ENCODE data around the gene SZRD1.

The SZRD1 gene

DNA sequence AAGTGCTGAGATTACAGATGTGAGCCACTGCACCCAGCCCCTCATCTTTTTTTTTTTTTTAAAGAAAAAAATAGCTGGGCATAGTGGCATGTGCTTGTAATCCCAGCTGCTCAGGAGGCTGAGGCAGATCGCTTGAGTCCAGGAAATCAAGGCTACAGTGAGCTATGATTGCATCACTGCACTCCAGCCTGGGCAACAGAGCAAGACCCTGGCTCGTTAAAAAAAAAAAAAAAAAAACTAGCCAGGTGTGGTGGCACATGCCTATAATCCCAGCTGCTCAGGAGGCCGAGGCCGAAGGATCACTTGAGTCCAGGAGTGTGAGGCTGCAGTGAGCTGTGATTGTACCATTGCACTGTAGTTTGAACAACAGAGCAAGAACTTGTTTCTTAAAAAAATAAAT, 13.8 kb downstream of the SZRD1 start:
- Histone ChIP-seq H3K36me3 (no peaks in the 10 kb centered on the region; the same call in 1 of the 2 replicates), H3K4me3 (ENCODE audit: low read depth, low read length) (no peak overlapping the region), H3K27ac (no peak overlapping the region), H3K27me3 (ENCODE audit: insufficient read depth, low read depth, severe bottlenecking) (no peaks in the 10 kb centered on the region), H3K9me3 (ENCODE audit: severe bottlenecking) (no peaks in the 10 kb centered on the region)
- DNase-seq, result no peak
- TF ChIP-seq, protein P1, sequence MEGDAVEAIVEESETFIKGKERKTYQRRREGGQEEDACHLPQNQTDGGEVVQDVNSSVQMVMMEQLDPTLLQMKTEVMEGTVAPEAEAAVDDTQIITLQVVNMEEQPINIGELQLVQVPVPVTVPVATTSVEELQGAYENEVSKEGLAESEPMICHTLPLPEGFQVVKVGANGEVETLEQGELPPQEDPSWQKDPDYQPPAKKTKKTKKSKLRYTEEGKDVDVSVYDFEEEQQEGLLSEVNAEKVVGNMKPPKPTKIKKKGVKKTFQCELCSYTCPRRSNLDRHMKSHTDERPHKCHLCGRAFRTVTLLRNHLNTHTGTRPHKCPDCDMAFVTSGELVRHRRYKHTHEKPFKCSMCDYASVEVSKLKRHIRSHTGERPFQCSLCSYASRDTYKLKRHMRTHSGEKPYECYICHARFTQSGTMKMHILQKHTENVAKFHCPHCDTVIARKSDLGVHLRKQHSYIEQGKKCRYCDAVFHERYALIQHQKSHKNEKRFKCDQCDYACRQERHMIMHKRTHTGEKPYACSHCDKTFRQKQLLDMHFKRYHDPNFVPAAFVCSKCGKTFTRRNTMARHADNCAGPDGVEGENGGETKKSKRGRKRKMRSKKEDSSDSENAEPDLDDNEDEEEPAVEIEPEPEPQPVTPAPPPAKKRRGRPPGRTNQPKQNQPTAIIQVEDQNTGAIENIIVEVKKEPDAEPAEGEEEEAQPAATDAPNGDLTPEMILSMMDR (IDR thresholded peaks at IDR 0.05; ENCODE audit: low read depth, low read length), result no peak

DNA sequence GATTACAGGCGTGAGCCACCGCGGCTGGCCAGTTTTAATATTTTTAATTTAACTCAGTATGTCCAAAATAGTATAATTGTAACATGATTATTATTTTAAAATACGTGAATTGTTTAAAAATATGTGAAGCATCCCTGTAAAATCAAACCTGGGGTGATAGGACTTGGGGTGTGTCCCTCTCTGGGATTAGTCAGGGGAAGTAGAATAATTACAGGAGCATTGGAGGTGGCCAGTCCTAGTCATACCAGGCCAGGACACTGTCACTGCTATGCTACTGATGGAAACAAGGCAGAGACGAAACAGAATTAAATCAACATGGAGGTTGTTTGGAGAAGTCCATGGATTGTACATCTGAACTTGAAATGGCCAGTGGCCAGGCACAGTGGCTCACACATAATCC, 16.8 kb downstream of the SZRD1 start:
- DNase-seq, result no peak
- TF ChIP-seq, protein P1 (IDR thresholded peaks at IDR 0.05; ENCODE audit: low read depth, low read length), result no peak
- H3K27ac ChIP-seq, result no peak overlapping the region
- no peaks in the 10 kb centered on the region; the same call in none of the 2 replicates for H3K36me3 ChIP-seq
- H3K4me3 ChIP-seq (ENCODE audit: low read depth, low read length), result no peak overlapping the region
- H3K27me3 ChIP-seq (ENCODE audit: insufficient read depth, low read depth, severe bottlenecking), result no peaks in the 10 kb centered on the region
- no peaks in the 10 kb centered on the region for H3K9me3 ChIP-seq (ENCODE audit: severe bottlenecking)

DNA sequence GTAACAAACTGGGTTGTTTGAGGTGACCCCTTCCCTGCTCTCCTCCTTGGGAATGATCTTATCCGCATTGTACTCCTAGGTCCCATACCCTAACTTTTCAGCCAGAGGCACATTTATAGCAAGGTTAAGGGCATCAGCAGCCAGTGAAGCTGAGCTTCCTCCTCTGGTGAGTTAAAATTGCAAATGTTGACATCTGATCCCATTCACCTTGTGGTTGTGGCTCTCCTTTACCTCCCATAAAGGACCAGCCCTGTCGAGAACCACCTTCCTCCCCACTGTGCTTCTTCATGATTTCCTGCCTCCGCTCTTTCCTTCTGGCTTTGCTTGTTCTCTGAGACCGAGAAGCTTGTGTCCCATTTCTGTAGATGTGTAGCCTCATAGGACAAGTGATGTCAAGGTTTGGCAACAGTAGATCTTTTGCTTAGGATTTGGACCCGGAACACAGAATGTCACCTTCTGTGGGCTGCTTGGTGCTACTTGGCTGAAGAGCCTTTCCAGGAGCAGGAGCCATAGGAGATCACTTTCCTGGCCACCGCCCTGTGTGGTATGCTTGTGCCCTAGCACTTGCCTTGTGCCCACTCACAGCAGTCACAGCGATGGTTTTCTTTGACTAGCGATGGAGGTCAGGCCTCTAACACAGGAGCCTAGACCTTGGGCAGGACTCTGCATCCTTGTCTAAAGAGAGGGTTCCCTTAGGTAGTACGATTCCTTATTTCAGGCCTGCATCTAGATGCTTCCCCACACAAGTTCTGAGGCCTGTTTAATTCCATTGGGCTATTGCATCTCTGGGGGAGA, 18.8 kb downstream of the SZRD1 start:
- H3K27me3 ChIP-seq (ENCODE audit: insufficient read depth, low read depth, severe bottlenecking), result no peaks in the 10 kb centered on the region
- H3K36me3 ChIP-seq, result no peaks in the 10 kb centered on the region; the same call in 1 of the 2 replicates
- no peak overlapping the region for H3K27ac ChIP-seq
- TF ChIP-seq, protein P1 (IDR thresholded peaks at IDR 0.05; ENCODE audit: low read depth, low read length), result no peak
- no peaks in the 10 kb centered on the region for H3K9me3 ChIP-seq (ENCODE audit: severe bottlenecking)
- no peak for DNase-seq
- H3K4me3 ChIP-seq (ENCODE audit: low read depth, low read length), result no peak overlapping the region

DNA sequence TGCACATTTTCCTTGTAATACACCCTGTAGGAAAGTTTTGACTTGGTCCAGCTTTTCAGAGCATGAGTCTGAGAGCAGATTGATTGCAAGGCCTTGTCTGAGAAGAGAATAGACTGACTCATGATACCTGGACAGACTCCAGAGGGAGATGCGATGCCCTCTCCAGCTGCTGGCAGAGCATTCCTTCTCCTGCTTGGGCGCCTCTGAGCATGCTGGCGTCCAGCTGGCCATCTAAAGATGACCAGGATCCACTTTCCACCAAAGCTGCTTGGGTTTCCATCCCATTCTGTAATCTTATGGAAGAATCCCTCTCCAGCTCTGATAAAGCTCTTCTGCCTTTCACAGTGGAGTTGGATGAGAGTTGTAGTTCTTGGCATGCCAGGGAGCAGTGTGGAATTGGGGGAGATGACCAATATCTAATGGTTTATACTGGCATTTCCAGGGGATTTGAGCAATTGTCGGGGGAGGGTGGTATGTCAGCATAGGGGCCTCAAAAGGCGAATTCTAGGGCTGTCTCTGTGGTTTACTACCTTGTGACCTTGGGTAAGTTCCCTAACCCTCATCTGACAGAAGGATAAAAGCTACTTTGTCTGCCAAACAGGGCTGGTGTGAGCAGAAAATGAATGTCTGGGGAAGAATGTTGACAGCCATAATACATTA, 19.5 kb downstream of the SZRD1 start:
- Histone ChIP-seq H3K27ac (no peak overlapping the region), H3K27me3 (ENCODE audit: insufficient read depth, low read depth, severe bottlenecking) (no peaks in the 10 kb centered on the region), H3K36me3 (no peaks in the 10 kb centered on the region; the same call in 1 of the 2 replicates), H3K4me3 (ENCODE audit: low read depth, low read length) (no peak overlapping the region), H3K9me3 (ENCODE audit: severe bottlenecking) (no peaks in the 10 kb centered on the region)
- TF ChIP-seq, protein P1 (IDR thresholded peaks at IDR 0.05; ENCODE audit: low read depth, low read length), result no peak
- DNase-seq, result no peak

DNA sequence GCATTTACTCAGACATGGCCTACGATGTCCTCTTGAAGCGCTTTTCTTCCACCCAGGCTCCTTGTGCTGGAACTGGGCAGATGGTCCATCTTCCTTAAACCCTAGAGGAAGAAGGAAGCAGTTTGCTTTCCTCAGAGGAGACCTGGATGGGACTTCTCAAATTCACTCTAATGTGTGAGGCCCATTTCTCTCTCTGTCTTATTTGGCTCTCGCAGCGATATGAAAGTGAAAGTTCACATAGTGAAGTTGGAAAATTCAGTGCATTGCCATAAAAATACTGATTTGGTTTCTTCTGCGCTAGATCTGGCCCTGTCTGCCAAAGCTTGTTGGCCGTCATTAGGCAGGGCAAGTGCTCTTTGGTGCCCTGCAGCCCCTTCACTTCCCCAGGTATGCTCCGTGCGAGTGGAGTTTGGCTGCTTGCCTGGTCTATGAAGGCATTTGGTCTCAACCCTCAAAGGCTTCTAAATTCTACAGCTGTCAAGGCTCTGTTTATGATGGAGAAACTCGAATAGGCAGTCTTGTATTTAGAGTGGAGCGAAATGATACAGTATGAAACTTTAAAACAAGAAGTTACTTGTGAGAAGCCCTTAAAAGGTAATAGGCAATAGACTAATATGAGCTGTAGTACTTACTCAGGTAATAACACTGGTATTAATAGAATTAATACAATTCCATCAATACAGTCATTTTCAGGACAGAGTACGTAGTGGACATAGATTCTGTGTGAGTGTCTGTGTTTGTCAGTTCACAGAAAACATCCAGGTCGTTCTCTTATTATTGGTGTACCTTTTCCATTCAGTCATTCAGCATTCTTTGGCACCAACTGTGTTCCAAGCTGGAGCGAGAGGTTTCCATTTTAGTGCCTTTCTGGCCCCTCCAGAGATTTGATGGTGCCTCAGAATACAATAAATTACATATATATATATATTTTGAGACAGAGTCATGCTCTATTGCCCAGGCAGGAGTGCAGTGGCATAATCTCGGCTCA, 20.5 kb downstream of the SZRD1 start:
- Histone ChIP-seq H3K36me3 (no peaks in the 10 kb centered on the region; the same call in 1 of the 2 replicates), H3K4me3 (ENCODE audit: low read depth, low read length) (no peak overlapping the region), H3K27ac (no peak overlapping the region), H3K27me3 (ENCODE audit: insufficient read depth, low read depth, severe bottlenecking) (no peaks in the 10 kb centered on the region), H3K9me3 (ENCODE audit: severe bottlenecking) (no peaks in the 10 kb centered on the region)
- DNase-seq, result no peak
- TF ChIP-seq, protein P1 (IDR thresholded peaks at IDR 0.05; ENCODE audit: low read depth, low read length), result no peak

Measured in WERI-Rb-1 (cell line).